SK-N-SH treated with all-trans-retinoic acid at 6 μM for 48 hours (cell line): Measurements from ENCODE around the gene SEMA4D.

Experiments used
- ATAC-seq: fragments of 200-7000 bp; cut with Tn5 transposase; 3 replicates; pipeline ENCODE4 v1.9.1; 2020; ENCODE audit warnings: mild to moderate bottlenecking, moderate library complexity
- BACH2 ChIP-seq: fragments of 250-450 bp; sonication (Bioruptor Pico); IDR thresholded peaks from 2 replicates; pipeline ENCODE4 v1.9.0; 2021; ENCODE audit warnings: mild to moderate bottlenecking, borderline replicate concordance
- CSDC2 ChIP-seq: fragments of 250-450 bp; sonication (Bioruptor Pico); IDR thresholded peaks from 2 replicates; pipeline ENCODE4 v1.5.0; 2020; ENCODE audit warnings: mild to moderate bottlenecking, moderate library complexity
- ESRRG ChIP-seq: fragments of 250-450 bp; sonication (Bioruptor Pico); IDR thresholded peaks from 2 replicates; pipeline ENCODE4 v1.6.1; 2021; ENCODE audit warnings: mild to moderate bottlenecking
- GLIS3 ChIP-seq: fragments of 250-450 bp; sonication (Bioruptor Pico); IDR thresholded peaks from 2 replicates; pipeline ENCODE4 v1.5.0; 2020; ENCODE audit warnings: mild to moderate bottlenecking, moderate library complexity
- OSR1 ChIP-seq: fragments of 250-450 bp; sonication (Bioruptor Pico); IDR thresholded peaks from 2 replicates; pipeline ENCODE4 v1.8.0; 2022; ENCODE audit warnings: moderate library complexity, mild to moderate bottlenecking, inconsistent platforms
- PPARA ChIP-seq: fragments of 250-450 bp; sonication (Bioruptor Pico); IDR thresholded peaks from 2 replicates; pipeline ENCODE4 v1.5.0; 2020; ENCODE audit warnings: mild to moderate bottlenecking, borderline replicate concordance
- SNAI2 ChIP-seq: fragments of 250-450 bp; sonication (Bioruptor Pico); IDR thresholded peaks from 2 replicates; pipeline ENCODE4 v1.5.0; 2020; ENCODE audit warnings: mild to moderate bottlenecking, moderate library complexity
- TOX ChIP-seq: fragments of 250-450 bp; sonication (Bioruptor Pico); IDR thresholded peaks from 2 replicates; pipeline ENCODE4 v1.8.0; 2021; ENCODE audit warnings: mild to moderate bottlenecking, moderate library complexity, borderline replicate concordance
- ZC3H10 ChIP-seq: fragments of 250-450 bp; sonication (Bioruptor Pico); IDR thresholded peaks from 2 replicates; pipeline ENCODE4 v1.5.1; 2021; ENCODE audit warnings: mild to moderate bottlenecking, moderate library complexity
- ZFP3 ChIP-seq: fragments of 250-450 bp; sonication (Bioruptor Pico); IDR thresholded peaks from 2 replicates; pipeline ENCODE4 v1.5.0; 2020; ENCODE audit warnings: mild to moderate bottlenecking, moderate library complexity
- ZNF70 ChIP-seq: fragments of 450-650 bp; formaldehyde crosslinking; IDR thresholded peaks from 2 replicates; pipeline ENCODE4 v1.5.0; 2020; ENCODE audit warnings: mild to moderate bottlenecking, moderate library complexity
- TF ChIP-seq, protein P1 (sequence below): fragments of 250-450 bp; sonication (Bioruptor Pico); IDR thresholded peaks from 2 replicates; pipeline ENCODE4 v1.5.1; 2021; ENCODE audit warnings: mild to moderate bottlenecking, moderate library complexity
- TF ChIP-seq, protein P2 (sequence below): fragments of 250-450 bp; sonication (Bioruptor Pico); IDR thresholded peaks from 2 replicates; pipeline ENCODE4 v1.8.0; 2020; ENCODE audit warnings: mild to moderate bottlenecking, moderate library complexity, borderline replicate concordance
- TF ChIP-seq, protein P3 (sequence below): fragments of 250-450 bp; sonication (Bioruptor Pico); IDR thresholded peaks from 2 replicates; pipeline ENCODE4 v1.5.1; 2020; ENCODE audit warnings: low read depth, mild to moderate bottlenecking, moderate library complexity
- TF ChIP-seq, protein P4 (sequence below): fragments of 250-450 bp; sonication (Bioruptor Pico); IDR thresholded peaks from 2 replicates; pipeline ENCODE4 v1.5.0; 2020; ENCODE audit warnings: mild to moderate bottlenecking, moderate library complexity
- TF ChIP-seq, protein P5 (sequence below): fragments of 250-450 bp; sonication (Bioruptor Pico); IDR thresholded peaks from 2 replicates; pipeline ENCODE4 v1.8.0; 2021; ENCODE audit warnings: low read depth, mild to moderate bottlenecking, moderate library complexity, borderline replicate concordance

SEMA4D gene

DNA sequence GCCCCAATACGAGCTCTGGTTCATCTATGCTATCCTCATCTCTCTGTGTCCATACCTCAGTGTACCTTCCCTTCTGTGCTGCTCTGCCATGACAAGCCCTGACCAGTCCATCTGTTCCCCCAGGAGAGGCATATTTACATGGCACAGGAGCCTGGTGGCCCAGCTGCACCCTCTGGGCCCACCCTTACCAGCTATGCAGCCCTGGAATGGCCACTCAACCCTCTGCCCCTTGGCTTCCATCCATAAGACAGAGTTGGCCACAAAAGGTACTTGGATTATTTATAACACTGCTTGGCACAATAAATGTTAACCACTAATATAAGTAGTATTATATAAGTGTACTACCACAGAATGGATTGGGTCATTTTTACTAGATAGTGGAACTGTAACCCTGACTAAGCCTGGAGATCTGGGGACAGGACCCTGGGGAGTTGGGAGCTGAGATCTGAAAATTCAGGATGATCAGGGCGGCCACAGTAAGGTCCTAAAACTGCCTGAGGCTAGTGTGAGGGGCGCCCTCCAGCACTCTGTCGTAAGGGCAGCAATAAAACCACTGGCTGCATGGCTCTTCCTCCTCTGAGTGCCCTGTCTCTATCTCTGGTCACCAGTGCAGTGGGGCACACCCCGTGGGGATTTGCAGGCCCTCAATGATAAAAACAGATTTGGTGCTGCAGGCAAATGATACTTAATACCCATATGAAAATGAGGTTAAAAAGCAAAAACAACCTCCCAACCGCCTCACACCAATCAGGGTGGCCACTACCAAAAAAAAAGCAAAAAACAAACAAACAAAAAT, 65.8 kb downstream of the SEMA4D start:
- TF ChIP-seq GLIS3 = no peak
- TF ChIP-seq, protein P1, sequence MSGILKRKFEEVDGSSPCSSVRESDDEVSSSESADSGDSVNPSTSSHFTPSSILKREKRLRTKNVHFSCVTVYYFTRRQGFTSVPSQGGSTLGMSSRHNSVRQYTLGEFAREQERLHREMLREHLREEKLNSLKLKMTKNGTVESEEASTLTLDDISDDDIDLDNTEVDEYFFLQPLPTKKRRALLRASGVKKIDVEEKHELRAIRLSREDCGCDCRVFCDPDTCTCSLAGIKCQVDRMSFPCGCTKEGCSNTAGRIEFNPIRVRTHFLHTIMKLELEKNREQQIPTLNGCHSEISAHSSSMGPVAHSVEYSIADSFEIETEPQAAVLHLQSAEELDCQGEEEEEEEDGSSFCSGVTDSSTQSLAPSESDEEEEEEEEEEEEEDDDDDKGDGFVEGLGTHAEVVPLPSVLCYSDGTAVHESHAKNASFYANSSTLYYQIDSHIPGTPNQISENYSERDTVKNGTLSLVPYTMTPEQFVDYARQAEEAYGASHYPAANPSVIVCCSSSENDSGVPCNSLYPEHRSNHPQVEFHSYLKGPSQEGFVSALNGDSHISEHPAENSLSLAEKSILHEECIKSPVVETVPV = no peak
- no peak for ATAC-seq

DNA sequence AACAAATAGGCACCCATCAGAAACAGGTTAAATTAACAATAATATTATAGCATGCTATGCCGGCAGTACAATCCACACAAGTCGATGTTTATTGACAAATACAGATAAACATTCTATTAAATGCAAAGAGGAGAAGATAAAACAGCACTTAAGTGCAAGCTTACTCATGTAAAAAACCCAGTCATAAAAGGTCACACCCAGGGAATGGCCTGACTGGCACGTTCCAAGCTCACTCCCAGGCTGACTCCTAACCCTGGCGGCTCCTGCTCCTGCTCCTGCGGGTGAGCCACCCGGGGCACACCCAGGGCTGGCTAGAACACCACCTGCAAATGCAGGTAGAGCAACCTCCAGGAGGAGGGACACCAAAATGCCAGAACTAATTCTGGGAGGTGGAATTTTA, 66.9 kb downstream of the SEMA4D start:
- ATAC-seq = no peak
- TF ChIP-seq ZNF70 (CRISPR knock-in tag) = no peak
- TF ChIP-seq SNAI2 (CRISPR knock-in tag) = no peak
- no peak for TF ChIP-seq ESRRG
- TF ChIP-seq, protein P2, sequence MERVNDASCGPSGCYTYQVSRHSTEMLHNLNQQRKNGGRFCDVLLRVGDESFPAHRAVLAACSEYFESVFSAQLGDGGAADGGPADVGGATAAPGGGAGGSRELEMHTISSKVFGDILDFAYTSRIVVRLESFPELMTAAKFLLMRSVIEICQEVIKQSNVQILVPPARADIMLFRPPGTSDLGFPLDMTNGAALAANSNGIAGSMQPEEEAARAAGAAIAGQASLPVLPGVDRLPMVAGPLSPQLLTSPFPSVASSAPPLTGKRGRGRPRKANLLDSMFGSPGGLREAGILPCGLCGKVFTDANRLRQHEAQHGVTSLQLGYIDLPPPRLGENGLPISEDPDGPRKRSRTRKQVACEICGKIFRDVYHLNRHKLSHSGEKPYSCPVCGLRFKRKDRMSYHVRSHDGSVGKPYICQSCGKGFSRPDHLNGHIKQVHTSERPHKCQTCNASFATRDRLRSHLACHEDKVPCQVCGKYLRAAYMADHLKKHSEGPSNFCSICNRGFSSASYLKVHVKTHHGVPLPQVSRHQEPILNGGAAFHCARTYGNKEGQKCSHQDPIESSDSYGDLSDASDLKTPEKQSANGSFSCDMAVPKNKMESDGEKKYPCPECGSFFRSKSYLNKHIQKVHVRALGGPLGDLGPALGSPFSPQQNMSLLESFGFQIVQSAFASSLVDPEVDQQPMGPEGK (CRISPR knock-in tag) = no peak
- TF ChIP-seq CSDC2 (CRISPR knock-in tag) = no peak
- no peak for TF ChIP-seq ZC3H10 (CRISPR knock-in tag)

DNA sequence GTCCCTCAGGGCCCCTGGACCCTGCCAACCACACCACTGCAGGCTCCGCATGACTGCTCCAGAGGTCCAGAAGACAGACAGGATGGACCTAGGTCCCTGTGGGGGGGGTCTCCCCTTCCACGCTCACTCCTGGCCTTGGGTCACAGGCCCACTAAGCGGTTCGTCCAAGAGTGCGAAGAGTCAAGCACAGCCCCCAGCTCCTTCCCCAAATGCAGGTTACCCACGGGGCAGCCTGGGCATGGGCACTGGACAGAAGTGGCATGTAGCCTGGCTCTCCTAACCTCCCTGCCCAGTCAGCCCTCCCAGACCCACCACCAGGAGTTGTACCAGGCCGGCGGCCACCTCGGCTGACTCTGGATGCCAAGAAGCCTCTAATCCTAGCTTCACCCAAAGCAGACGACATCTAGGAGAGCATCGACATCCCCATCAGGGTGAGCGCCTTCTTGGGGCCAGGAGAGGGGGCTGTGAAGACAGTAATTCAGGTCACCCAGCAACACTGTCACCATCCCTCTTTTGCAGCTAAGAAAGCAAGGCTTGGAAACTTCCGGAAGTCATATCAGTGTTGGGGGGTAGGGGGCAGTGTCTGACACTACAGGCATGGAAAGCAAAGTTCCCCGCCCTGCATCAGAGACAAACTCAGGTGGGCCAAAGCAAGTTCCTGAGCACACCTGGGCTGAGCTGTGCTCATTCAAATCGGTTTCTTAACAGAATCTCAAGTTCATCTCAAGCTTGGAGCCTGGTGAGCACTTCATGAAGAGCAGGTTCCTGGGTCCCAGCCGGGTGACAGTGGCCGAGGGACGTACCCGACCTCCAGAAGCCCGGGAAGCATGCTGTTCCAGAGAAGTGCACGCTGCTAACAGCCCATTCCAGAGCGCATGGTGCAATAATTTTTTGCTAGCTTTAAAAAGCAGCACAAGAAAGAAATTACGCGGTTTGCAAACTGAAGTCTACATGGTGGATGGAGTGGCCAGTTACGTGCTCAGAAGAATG, 68.7 kb downstream of the SEMA4D start:
- ATAC-seq = no peak
- TF ChIP-seq ZFP3 (no peak), BACH2 (CRISPR knock-in tag) (no peak), TOX (no peak), SNAI2 (CRISPR knock-in tag) (no peak), ZNF70 (CRISPR knock-in tag) (no peak), PPARA (CRISPR knock-in tag) (no peak)

DNA sequence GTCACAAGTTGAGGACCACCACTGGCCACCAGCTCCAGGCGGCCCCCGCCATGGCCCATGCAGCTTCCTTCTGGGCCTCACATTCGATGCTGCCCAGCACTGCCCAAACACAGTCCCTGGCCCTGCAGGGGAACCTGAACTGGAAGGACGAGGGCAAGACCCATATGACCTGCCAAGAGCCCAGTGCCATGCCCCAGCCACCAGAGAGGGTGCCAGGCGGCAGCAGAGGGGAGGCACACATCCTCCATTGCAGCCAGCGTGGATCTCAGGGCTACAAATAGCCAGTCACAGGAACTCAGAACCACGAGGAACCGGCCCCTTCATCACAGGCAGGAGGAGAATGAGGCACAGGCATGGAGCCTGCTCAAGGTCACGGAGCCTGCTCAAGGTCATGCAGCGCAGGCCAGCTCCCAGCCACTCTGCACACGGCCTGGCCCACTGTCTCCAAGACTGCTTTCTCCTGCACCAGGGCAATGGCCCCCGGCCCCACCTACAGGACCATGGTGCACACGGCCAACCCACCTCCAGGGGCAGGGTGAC, 69.6 kb downstream of the SEMA4D start:
- no peak for ATAC-seq
- TF ChIP-seq BACH2 (CRISPR knock-in tag) = no peak
- no peak for TF ChIP-seq SNAI2 (CRISPR knock-in tag)
- TF ChIP-seq CSDC2 (CRISPR knock-in tag) = no peak
- TF ChIP-seq OSR1 = no peak

DNA sequence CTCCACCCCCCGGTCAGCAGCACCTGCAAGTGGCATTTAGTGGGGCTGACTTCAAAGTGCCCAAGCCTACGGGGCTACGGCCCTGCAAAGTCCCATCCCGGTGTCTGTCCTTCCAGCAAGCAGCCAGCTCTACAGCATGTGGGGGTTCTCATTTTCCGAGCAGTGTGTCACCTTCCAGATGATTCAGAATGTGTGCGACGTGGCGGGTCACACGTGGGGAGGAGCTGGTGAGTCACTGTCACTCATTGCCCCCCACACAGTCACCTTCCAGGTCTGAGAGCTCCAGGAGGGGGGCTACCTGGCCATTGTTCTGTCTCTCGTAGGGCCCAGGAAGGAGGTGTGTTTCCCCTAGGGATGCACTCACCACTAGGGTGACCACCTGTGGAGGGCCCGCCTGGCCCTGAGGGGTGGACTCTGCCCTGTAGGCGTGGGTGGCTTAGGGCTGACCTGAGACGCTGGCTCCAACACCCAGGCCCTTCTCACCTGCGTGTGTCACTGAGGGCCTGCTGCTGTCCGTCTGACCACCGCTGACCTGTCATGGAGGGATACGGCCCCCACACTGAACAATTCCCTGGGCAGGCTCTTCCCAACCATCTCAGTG, 70.2 kb downstream of the SEMA4D start:
- no peak for ATAC-seq
- TF ChIP-seq SNAI2 (CRISPR knock-in tag) (no peak), ZFP3 (no peak), ZNF70 (CRISPR knock-in tag) (no peak), CSDC2 (CRISPR knock-in tag) (no peak), OSR1 (no peak)
- TF ChIP-seq, protein P2 (CRISPR knock-in tag) = no peak
- TF ChIP-seq, protein P3, sequence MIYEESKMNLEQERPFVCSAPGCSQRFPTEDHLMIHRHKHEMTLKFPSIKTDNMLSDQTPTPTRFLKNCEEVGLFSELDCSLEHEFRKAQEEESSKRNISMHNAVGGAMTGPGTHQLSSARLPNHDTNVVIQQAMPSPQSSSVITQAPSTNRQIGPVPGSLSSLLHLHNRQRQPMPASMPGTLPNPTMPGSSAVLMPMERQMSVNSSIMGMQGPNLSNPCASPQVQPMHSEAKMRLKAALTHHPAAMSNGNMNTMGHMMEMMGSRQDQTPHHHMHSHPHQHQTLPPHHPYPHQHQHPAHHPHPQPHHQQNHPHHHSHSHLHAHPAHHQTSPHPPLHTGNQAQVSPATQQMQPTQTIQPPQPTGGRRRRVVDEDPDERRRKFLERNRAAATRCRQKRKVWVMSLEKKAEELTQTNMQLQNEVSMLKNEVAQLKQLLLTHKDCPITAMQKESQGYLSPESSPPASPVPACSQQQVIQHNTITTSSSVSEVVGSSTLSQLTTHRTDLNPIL (CRISPR knock-in tag) = no peak
- TF ChIP-seq, protein P4, sequence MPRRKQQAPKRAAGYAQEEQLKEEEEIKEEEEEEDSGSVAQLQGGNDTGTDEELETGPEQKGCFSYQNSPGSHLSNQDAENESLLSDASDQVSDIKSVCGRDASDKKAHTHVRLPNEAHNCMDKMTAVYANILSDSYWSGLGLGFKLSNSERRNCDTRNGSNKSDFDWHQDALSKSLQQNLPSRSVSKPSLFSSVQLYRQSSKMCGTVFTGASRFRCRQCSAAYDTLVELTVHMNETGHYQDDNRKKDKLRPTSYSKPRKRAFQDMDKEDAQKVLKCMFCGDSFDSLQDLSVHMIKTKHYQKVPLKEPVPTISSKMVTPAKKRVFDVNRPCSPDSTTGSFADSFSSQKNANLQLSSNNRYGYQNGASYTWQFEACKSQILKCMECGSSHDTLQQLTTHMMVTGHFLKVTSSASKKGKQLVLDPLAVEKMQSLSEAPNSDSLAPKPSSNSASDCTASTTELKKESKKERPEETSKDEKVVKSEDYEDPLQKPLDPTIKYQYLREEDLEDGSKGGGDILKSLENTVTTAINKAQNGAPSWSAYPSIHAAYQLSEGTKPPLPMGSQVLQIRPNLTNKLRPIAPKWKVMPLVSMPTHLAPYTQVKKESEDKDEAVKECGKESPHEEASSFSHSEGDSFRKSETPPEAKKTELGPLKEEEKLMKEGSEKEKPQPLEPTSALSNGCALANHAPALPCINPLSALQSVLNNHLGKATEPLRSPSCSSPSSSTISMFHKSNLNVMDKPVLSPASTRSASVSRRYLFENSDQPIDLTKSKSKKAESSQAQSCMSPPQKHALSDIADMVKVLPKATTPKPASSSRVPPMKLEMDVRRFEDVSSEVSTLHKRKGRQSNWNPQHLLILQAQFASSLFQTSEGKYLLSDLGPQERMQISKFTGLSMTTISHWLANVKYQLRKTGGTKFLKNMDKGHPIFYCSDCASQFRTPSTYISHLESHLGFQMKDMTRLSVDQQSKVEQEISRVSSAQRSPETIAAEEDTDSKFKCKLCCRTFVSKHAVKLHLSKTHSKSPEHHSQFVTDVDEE = no peak
- TF ChIP-seq, protein P5, sequence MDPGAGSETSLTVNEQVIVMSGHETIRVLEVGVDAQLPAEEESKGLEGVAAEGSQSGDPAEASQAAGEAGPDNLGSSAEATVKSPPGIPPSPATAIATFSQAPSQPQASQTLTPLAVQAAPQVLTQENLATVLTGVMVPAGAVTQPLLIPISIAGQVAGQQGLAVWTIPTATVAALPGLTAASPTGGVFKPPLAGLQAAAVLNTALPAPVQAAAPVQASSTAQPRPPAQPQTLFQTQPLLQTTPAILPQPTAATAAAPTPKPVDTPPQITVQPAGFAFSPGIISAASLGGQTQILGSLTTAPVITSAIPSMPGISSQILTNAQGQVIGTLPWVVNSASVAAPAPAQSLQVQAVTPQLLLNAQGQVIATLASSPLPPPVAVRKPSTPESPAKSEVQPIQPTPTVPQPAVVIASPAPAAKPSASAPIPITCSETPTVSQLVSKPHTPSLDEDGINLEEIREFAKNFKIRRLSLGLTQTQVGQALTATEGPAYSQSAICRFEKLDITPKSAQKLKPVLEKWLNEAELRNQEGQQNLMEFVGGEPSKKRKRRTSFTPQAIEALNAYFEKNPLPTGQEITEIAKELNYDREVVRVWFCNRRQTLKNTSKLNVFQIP (CRISPR knock-in tag) = no peak
